GM13977 (cell line): ENCODE results near the gene ZBTB42.

Source experiments
- DNase-seq: peaks from one replicate; pipeline ENCODE4 v3.0.0; 2012; ENCODE audit warnings: low spot score
- in situ Hi-C: fragments of 300-500 bp; cut with MboI; formaldehyde crosslinking; loops from one replicate; pipeline ENCODE4 v1.12.0; 2022; ENCODE audit warnings: low sequenced_read_pairs, low pct_unique_long_range_greater_than_20kb, mixed read lengths, inconsistent platforms; ENCODE audit not compliant: unreplicated experiment
- TF ChIP-seq, protein P1 (sequence below): IDR thresholded peaks from 2 replicates; pipeline ENCODE4 v1.5.1; 2012; ENCODE audit warnings: mild to moderate bottlenecking, control low read depth; ENCODE audit not compliant: insufficient read depth; ENCODE audit errors: extremely low read depth, missing control alignments

ZBTB42 gene

DNA sequence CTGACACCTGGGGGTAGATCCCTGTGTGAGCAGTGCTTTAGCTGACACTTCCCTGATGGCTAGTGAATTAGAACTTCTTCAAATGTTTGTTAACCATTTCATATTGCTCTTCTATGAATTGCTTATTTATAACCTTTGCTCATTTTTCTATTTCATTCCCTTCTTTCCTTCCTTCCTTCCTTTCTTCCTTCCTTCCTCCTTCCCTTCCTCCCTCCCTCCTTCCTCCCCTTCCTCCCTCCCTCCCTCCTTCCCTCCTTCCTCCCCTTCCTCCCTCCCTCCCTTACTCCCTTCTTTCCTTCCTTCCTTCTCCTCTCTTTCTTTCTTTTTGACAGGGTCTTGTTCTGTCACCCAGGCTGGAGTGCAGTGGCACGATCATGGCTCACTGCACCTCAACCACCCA is 40.8 kb downstream of the ZBTB42 start:
- in situ Hi-C loops = no loop called here
- no peak for DNase-seq
- TF ChIP-seq, protein P1, sequence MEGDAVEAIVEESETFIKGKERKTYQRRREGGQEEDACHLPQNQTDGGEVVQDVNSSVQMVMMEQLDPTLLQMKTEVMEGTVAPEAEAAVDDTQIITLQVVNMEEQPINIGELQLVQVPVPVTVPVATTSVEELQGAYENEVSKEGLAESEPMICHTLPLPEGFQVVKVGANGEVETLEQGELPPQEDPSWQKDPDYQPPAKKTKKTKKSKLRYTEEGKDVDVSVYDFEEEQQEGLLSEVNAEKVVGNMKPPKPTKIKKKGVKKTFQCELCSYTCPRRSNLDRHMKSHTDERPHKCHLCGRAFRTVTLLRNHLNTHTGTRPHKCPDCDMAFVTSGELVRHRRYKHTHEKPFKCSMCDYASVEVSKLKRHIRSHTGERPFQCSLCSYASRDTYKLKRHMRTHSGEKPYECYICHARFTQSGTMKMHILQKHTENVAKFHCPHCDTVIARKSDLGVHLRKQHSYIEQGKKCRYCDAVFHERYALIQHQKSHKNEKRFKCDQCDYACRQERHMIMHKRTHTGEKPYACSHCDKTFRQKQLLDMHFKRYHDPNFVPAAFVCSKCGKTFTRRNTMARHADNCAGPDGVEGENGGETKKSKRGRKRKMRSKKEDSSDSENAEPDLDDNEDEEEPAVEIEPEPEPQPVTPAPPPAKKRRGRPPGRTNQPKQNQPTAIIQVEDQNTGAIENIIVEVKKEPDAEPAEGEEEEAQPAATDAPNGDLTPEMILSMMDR = no peak

DNA sequence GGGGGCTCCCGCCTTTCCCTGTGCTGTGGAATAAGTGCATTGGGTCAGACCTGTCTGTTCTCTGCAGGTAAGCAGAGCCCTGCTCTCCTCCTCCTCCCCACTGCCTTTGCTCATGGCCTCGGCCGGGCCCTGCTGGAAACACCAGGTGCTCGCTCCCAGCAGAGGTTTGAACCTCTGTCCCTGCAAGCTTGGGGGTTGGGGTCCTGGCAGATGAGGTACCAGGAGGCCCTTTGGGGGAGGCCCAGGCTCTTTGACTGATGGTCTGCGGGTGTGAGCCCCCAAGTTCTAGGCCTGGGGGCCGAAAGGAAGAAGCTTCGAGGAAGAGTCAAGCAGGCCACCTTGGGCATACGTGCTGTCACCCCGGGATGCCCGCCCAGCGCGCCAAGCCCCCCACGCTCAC is 42.1 kb downstream of the ZBTB42 start:
- TF ChIP-seq, protein P1 = no peak
- in situ Hi-C loops = no loop called here
- DNase-seq = no peak

DNA sequence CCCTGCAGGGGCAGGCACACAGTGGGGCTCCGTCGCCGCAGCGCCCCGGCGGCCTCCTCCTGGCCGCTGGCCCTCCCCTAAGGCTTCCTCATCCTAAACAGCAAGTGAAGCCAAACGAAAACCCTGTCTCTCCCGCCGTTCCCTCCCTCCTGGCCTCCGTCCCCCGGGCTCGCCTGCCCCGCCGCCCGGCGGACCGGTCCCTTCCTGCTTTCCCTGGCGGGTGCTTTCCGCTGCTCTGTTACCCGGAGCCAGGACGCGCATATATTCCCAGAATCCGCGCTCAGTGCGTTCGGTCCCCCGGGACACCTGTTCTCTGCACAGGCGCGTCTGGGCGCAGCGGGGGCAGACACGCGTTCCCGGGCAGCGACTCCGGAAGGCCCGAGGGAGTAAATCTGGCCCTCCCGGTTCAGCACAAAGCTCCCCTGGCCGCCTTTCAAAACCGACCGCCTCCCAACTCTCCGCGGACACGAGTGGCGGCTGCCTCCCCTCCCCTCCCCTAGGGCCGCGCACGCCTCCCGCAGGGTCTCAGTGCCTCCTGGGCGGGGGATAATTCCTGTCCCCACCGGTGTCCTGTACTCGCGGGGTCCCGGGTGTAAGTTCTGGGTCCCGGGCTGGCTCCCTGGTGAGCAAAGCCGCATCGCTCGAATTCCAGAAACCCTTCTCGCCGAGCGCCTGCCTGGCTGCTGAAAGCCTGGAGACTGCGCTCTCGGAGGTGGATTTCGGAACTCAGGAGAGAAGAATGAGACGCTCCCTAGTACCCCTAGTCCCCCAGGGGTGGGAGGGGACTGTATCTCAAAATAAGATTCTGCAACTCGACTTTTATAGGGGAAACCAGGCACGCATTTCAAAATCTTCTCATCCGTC is 42.8 kb downstream of the ZBTB42 start:
- TF ChIP-seq, protein P1 = no peak
- in situ Hi-C loops = no loop called here
- no peak for DNase-seq

DNA sequence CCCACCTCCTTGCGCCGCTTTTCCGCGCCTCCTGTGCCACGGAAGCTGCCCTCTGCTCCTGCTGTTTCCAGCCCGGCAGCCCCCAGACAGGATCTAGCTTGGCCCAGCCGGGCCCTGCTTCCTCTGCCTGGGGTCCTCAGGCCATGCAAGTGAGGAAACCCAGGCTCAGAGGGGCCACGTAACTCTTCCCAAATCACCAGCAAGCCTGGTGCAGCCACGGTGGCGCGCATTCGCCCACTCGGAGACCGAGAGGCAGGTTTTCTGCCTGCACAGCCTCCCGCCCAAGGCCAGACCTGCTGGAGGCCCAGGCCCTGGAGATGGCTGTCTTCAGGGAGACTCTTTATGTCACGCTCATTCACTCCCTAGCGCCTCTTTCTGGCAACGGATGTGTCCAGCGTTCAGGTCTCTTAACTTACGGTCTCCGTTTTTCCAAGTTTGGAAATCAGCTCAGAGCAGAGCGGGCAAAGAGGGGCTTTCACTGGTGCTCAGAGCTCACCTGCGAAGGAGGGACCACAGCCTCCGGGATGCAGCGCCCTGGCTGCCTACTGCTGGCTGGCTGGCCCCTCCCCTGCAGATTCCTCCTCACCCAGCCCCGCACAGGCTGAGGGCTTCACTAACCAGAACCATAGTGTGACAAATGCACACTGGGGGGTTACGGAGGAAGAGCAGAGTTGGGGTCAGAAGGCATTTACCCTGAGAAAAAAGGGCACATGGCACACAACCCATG is 43.6 kb downstream of the ZBTB42 start:
- in situ Hi-C loops = no loop called here

DNA sequence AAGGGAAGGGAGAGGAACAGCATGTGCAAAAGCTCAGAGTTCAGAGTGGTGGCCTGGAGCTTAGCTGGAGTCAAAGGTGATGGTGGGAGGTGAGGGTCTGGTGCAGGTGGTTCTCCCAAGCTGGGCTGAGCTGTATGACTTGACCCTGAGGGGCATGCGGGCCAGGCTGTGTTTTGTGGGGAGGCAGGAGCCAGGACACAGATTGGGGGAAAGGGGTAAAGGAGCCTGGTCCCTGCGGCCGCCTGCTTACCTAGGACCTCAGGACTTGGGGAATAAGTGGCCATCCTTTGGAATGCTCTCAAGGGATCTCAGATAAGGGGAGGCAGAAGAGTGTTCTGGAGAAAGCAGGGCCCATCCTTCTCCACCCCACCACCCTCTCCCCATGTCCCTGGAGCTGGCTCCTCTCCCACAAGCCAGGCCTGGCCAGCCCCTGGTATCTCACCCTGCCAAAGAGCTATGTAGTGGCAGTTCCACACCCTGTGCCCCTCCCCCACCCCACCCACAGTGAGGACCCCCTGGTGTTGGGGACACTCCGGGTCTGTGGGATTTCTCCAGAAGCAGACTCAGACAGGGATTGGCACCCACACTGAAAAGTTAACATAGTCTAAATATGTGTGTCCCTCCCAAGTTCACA is 44.2 kb downstream of the ZBTB42 start:
- TF ChIP-seq, protein P1 = no peak
- in situ Hi-C loops = no loop called here
- no peak for DNase-seq

More for the DNA sequence above, 43.6 kb downstream of the ZBTB42 start:
- no peak for DNase-seq
- TF ChIP-seq, protein P1 = no peak

DNA sequence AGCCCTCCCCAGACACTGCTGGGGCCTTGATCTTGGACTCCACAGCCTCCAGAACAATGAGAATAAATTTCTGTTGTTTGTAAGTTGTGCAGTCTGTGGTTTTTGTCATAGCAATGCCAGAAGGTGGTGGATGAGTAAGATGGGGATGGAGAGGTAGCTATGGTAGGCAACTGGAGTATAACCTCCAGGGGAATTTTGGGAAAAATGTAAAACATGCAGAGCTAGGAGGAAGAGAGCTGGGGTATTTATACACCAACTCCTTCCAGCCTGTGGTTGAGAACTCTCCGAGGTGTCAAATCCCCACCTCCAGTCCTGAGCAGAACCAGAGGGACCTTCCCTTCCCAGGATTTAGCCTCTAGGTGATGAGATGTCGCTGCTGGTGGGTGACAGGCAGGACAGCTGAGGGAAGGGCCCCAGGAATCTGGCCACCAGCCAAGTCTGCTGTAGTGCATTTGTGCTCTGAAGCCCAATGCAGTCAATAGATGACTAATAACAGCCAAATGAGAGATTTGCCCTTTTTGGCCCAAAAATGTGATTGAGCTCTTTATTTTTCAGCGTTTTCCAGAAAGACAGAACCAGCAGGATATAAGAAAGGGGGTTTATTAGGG is 45.0 kb downstream of the ZBTB42 start:
- in situ Hi-C loops = no loop called here
- no peak for DNase-seq
- TF ChIP-seq, protein P1 = no peak
